Stimulated activated CD4-positive, alpha-beta T cell treated with anti-CD3 and anti-CD28 coated beads, Interleukin-15, amount 100 ng/mL, for 48 hours (primary cell): ENCODE measurements around the gene RTKN.

Experiments used
- DNase-seq, 2 donors: peaks; one replicate each; pipeline ENCODE4 v3.0.0-alpha.2; 2020; ENCODE audit warnings: low read depth in 2 of 2

The RTKN gene

DNA sequence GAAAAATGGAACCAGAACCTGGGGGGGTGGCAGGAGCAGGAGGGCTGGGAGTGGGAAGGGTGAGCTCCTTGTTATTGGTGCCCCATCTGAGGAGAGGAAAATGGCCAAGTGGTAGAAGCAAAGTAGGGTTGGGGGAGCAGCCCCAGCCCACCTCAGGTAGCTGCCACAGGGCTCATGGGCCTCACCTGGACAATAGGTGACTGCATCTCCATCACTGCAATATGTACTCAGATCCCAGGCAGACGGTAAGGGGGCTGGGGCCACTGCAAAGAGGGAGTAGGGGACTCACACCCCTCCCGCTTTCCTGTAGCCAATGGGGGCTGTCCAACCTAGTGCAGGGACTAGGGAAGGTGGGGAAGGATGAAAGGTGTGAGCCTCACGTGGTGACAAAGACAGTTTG lies 24.5 kb downstream of the RTKN start:
- no peak for DNase-seq

DNA sequence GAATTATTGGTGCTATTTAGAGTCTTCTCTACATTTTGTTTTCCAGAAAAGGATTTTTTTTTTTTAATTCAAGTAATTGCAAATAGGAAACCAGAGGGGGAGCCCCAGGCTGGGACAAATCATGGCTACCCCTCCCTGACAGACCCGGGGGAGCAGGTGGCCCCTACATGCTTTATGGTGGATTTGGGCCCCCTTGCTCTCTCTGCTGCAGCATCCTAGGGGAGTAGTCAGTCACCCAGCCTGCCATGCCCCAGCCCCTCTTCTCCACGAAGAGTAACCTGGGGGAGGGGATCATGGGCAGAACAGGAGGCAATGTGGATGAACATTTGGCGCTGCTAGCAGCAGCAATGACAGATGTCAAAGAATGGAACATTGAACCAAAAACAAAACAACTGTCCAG lies 25.0 kb downstream of the RTKN start:
- no peak for DNase-seq

DNA sequence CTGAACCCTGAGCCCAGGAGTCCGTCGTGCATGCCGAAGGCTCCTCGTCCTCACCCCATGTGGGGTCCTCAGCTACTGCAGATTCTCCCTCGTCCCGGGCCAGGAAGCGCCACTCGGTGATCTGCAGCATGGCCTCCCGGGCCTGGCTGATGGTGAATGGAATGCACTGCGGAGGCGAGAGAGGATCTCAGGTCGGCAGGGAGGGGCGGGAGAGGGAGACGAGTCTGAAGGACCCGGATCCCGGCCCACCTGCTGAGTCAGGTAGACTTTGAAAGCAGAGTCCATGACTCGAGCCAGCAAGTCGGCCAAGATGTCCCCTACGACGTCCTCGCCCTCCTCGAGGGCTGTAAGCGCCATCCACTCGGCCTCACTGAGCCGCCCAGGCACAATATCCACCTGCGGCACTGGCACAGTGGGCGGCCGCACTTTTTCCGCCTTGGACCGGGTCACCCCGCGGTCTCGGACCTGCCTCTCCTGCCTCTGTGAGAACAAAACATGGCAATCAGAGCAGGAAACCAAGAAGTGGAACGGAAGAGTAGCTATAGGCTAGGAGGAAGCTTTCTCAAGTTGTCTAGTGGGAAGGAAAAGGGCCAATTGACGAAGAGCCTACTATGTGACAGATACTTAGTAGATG lies 25.9 kb downstream of the RTKN start:
- DNase-seq, result no peak

DNA sequence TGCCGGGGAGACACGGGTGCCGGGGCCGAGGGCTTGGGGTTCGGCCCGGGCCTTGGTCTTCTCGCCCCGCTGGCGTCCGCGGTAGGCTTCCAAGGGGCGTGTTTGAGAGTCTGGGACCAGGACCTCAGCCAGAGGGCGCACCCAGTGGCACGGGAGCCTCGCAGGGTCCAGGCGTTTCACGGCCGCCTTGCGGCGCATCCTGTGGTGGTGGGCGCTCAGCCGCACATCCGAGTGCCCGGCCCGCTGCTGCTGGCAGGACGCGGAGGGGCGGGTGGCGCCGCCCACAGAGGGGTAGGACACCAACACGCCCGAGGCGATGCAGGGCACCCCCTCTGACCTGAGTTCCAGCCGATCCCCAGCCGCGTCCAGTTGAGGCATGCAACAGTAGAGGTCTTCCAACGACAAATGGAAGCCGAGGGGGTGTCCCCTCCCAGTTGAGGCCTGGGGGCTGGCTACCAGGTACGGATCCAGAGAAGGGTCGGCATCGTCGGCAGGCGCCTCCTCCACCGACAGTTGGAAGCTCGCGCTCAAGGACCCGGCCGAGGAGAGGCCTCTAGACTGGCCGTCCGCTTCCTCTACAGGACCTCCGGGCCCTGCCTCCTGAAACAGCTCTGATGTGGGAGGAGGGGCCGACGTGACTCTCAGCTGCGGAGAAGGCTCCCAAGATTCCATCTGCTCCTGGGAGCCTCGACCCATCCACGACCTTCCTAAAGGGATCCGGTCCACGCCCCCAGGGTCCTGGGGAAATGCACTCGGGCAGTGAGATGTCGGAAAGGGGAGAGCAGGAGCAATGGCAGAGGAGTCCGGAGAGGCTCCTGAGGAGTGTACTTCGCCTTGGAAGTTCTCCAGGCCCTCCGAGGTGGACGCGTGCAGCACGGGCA lies 26.6 kb downstream of the RTKN start:
- DNase-seq, result no peak

DNA sequence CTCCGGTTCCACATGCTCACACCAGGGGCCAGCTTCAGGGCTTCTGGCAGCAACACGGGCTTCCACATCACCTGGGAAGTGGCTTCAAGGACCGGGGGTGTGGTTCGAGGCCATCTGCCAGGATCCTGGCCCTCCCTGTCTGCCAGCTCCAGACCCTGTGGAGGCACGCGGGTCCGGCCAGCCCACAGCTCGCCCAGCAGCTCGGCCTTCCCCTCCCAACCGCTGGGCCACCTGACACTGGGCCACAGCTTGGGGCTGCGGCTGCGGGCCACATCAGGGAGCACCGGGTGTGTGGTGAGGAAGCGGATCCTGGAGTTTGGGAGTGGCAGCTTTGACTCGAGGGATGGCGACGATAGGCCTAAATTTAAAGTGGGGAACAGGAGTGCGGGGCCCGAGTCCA lies 27.3 kb downstream of the RTKN start:
- DNase-seq, result no peak

DNA sequence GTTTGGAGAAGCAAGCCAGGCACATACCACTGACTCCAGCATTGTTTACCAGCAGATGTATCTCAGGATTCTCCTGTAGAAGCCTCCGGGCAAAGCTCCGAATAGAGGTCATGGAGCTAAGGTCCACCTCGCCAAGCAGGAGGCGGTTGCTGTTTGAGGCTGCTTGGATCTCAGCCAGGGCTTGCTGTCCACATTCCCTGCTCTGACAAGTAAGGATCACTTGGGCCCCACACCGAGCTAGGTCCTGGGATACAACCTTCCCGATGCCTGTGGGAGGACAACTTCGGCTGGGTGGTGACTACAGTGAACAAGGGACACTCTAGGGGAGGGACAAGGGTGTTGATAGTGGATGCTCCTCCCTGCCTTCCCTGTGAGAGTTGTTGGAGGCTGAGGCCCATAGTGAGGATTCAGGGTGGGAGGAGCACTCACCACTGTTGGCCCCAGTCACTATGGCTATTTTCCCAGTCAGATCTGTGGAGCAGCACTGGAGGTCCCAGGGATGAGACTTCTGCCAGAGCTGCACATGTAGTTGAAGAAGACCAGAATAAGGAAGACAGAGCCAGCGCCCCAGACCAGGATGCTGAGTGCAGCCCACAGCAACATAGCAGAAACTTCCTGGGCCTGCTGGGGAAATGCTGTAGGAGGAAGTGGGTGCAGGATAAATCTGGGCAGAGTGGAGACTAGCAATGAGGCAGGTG lies 28.6 kb downstream of the RTKN start:
- DNase-seq, result no peak

DNA sequence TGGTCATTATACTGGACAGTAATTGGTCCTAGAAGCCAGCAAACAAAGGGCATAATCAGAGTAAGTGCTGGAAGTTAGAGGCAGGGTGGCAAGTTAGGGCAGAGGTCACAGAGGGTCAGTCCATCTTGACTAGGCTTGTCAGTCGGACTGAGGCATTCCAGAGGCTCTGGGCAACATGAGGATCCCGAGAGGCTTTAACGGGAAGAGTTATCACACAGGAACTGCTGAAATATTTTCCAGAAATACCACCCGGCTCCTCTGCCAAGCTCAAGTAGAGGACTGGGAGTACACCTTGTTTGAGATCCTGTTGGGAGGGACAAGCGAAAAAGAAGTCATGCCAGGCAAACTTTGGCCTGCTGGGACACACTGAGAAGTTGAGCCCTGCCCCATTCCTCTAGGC lies 34.1 kb downstream of the RTKN start:
- no peak for DNase-seq

DNA sequence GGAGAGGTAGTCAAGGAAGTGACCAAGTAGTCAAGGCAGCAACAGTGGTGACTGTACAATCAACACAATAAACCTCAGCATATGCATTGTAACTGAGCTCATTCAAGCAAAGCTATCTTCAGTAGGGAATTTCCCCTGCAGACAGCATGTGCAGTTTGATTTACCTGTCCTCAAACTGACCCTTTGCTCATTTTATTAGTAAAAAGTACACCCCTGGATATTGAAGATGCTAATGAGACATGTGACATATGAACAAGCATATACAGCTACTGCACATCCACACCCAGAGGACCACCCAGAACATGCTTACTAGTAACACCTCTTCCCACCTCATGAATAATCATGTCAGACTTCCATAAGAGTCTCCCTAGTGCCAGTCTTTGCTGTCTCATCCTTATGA lies 35.7 kb downstream of the RTKN start:
- no peak for DNase-seq

DNA sequence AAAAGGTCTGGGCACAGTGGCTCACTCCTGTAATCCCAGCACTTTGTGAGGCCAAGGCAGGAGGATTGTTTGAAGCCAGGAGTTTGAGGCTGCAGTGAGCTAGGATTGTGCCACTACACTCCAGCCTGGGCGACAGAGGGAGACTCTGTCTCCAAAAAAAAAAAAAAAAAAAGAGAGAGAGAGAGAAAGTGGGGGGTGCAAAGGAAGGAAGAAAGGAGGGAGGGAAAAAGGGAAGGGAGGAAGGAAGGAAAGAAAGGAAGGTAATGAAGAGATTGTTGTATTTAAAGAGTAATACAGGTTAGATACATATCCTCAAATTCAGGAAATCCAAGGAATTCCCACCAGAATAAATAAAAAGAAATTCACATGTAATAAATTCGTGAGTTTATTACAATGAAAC lies 39.8 kb downstream of the RTKN start:
- no peak for DNase-seq

DNA sequence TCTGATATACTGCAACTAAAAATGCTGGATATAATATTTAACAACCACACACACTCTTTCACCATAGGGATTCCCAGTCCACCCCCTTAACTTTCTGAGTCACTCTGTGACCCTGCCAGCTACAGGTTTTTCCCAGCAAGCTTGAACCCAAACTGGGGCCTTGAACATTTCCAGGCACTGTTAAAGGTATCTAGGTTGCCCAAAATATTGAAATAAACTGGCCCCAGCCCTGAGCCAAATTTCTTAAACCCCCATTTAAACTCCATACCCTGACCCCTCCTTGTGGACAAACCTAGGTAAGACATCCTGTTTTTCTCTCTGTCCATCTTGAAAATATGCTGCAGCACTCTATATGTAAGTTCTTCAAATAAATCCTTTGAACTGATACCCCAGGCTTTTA lies 42.0 kb downstream of the RTKN start:
- no peak for DNase-seq

DNA sequence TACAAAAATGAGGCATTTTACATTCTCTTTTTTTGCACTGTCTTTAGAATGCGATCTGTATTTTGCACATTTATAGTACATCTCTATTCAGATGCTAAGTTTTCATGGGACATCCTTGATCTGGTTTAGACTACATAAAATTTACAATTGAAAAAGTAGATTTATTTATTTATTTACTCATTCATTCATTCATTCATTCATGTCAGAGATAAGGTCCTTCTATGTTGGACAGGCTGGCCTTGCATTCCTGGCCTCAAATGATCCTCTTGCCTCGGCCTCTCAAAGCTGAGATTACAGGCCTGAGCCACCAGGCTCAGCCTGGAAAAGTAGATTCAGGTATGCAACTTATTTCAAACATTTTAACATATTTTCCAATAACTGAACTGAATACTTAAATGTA lies 45.6 kb downstream of the RTKN start:
- DNase-seq, result no peak

DNA sequence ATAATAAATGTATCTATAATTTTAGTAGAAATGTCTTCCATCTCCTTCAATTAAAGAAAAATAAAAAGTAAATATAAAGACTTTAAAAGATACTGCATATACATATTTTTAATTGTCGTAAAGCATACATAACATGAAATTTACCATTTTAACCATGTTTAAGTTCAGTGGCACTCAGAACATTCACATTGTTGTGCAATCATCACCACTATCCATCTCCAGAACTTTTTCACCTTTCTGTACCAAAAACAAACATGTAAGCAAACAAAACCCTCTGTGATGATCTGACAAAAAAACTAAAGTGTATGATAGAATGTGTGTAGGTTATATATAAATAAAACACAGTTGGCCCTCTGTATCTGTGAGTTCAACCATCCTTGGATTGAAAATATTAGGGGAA lies 48.2 kb downstream of the RTKN start:
- DNase-seq, result no peak

DNA sequence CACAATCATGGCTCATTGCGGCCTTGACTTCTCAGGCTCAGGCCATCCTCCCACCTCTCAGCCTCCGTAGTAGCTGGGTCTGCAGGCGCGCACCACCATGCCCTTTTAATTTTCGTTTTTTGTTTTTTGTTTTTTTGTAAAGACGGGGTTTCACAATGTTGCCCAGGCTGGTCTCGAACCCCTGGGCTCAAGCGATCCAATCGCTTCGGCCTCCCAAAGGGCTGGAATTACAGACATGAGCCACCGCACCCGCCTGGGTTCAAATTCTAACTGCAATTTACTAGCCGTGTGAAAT lies 49.3 kb downstream of the RTKN start:
- DNase-seq, result no peak

DNA sequence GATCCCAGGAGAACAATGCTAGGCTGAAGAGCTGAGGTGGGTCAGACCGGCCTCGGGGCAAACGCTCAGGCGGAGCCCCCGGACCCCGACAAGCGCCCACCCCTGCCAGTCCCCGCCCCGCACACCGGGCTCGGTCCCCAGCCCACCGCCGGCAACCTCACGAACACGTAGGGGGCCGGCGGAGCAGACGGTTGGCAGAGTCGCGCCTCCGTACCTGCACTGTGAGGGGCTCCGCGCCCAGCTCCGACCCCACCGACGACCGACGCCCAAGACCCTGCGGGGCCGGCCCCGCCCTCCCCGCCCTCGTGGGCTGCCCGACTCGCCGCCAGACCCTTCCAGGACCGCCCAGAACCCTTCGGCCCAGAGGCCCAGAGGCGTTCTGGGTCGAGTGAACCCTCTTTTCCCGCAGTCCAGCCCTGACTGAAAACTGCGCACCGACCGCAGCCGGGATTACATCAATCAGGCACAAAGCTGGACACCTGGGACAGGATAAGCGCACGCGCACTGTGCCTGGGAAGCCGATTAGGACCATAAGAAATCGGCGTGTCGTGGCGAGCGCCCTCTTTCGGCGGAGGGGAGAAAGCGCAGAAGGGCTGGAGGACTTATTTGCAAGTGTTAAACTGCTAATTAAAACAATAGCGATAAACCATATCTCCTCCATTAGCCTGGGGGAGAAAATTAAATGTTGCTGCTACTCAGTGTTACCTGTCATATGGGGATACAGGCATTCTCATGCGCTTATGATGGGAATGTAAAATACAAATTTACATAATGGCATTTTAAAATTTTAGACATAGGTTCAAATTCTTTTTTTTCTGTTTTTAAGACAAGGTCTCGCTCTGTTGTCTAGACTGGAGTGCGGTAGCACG lies 49.9 kb downstream of the RTKN start:
- peak; percentile 89 for DNase-seq

DNA sequence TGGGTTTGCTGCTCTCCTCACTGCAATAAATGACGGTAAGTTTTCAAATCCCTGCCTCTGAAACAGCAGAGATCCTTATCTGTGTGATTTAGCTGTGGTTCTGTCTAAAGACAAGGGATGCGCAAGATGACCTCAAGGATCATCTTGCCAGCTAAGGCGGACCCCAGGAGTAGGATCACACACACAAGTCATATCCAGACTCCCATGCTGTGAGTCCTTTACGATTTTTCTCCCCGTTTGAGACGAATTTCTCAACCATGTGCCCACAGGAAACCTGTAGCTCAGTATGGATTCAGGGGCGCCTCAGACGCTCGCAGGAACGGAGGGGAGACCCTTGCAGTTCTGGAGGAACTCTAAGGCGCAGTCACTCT lies 50.5 kb downstream of the RTKN start:
- no peak for DNase-seq

DNA sequence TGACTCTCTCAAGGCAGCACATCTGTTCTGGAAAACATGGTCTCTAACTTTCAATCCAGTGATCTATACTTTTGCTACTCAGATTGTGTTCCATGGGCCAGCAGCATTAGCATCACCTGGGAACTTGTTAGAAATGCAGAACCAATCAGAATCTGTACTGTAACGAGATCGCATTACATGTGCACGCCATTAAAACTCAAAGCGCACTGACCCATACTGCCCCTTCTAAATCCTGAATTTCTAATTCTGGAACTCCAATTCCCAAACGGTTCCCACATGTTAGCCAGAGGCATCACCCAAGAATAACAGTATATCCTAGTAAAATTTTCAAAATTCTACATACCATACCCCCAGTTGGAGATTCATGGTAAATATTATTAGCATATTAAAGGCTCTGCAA lies 51.1 kb downstream of the RTKN start:
- DNase-seq, result no peak

DNA sequence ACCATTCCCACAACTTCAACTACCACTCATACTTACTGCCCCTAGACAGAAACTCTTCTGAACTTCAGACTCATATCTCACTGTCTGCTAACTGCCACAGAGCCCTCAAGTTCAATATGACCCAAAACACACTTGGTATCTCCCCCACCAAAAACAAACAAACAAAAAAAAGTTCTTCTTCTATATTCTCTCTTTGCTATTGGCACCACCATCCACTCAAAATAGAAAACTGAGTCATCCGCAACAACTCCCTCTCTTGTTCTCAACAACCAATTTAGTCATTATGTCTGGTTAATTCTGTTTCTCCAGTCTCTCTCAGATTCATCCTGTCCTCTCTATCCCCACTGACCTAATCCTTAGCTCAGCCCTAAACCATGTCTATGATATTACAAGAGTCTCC lies 54.4 kb downstream of the RTKN start:
- no peak for DNase-seq

DNA sequence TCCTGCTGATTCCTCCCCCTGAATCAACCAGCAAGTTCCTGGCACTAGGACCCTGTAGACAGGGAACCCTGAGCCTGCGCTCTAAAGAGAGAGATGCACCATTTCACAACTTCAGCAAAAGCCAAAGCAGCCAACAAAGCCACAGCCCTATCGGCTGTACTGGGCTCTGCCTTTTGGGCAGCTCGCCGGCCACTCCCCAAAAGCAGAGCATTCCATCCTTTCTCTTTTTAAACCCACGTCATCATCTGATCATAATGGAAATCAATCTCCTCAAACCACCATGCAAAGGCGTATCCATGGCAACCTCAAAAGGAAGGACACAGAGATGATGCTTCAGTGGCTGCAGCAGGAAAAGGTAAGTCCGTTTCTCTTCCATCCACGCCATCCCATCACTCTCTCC lies 56.3 kb downstream of the RTKN start:
- DNase-seq, result no peak

DNA sequence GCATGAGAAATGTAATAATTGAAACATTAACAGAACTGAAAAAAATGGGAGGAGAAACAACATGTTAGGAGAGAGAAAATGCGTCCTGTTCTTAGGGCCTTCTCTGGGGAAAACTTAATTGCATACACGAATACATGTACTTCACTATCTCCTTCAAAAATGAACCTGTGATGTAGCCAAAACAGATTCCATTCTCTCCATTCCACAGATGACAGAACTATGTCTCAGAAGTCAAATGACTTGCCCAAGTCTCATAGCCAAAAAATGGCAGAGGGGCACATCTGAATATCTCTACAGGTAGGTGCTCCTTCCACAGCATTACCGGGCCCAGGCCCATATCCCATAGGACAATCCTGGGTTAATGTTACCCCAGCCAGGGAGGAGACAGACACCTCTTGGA lies 57.7 kb downstream of the RTKN start:
- no peak for DNase-seq

DNA sequence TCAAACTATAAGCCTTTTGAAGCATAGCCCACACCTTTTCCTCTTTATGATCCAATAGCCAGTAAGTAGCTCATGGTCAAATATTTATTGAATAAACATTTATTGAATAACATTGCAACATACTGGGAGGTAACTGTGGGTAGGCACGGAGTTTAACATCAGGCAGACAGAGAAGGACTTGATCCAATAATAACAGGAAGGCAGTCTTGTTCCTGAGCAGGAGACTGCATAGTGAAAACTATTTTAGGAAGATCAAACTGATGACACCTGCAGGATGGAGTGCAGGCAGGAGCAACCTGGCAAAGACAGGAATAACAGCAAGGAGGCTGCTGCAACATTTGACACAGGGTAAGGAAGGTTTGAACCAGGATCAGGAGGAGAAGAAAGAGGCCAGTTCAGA lies 58.5 kb downstream of the RTKN start:
- no peak for DNase-seq

DNA sequence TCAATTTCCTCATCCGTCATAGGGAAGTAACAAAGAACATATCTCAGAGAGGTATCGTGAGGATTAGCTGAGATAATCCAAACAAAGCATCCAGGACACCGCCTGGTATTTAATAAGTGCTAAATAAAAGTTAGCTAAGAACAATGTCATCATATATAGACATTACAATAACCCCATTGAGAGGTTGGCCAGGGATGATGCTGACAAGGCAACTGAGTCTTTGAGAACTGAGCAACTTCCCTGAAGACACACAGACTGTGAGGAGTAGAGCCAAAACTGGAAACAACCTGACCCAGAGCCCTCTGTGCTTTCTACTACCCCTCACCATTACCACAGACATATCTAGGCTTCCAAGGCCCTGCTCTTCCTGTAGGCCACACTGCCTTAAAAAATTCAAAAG lies 60.0 kb downstream of the RTKN start:
- no peak for DNase-seq
